Bronchial epithelial cell (primary cell): Measurements from ENCODE around the gene AGXT2. TPM values are rescaled to one million over a fixed set of nuclear protein-coding genes. Genes with fewer than 3 reads are reported as not detected.

Experiments used
- DNase-seq: peaks from one replicate; pipeline ENCODE4 v3.0.0-alpha.2; 2010; ENCODE audit warnings: low read depth
- FAIRE-seq: peaks from 2 replicates; lab custom pipeline; 2011; peaks lifted over from hg19 to GRCh38; lab: Jason Lieb, UNC
- H3K27me3 ChIP-seq: 2 replicates; pipeline ENCODE4 v1.5.1; 2011; ENCODE audit warnings: low read length; ENCODE audit not compliant: control insufficient read depth, insufficient read depth
- H3K36me3 ChIP-seq: 2 replicates; pipeline ENCODE4 v1.5.1; 2011; ENCODE audit warnings: low read length; ENCODE audit not compliant: control insufficient read depth, insufficient read depth
- H3K4me3 ChIP-seq: 2 replicates; pipeline ENCODE4 v1.5.1; 2011; ENCODE audit warnings: mild to moderate bottlenecking, low read depth, low read length, control low read depth
- CTCF ChIP-seq: IDR thresholded peaks from 2 replicates; pipeline ENCODE4 v1.5.1; 2011; ENCODE audit warnings: mild to moderate bottlenecking, moderate library complexity, low read length, control low read depth, inconsistent platforms; ENCODE audit not compliant: insufficient read depth, severe bottlenecking
- total RNA-seq: library from RNA; depleted of rRNA; stranded (reverse); fragments of >200 nt; gene quantifications from 2 replicates; pipeline ENCODE4 v1.2.1, GENCODE V29; 2014

AGXT2 gene
- total RNA-seq, 1 donor from 2014 or later, result not detected

- no peak for TF ChIP-seq CTCF
- H3K36me3 ChIP-seq, result no peaks in the 10 kb centered on the region
- no peak for DNase-seq
- H3K4me3 ChIP-seq, result no peak overlapping the region
- FAIRE-seq, result no peak
- no peaks in the 10 kb centered on the region for H3K27me3 ChIP-seq
Measured at GRCh38 chr5:35015063-35015462, 32.7 kb downstream of the AGXT2 start.

DNA sequence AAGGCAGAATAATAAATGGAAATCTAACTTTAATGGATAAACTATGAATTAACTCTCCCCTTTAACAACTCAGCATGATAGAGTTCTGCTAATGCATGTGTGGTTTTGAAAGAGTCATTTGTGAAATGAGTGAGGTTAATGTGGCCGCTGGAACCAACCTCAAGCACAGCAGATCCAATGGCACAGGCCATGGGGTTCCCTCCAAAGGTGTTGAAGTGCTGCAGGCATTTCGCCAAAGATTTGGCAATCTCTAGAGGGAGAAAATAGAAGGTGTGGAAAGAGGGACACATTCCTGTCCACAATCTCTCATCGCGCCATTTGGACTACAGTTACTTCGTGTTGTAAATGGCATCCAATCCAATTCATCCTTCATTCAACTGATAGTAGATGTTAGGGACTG lies 35.0 kb downstream of the AGXT2 start:
- H3K4me3 ChIP-seq, result no peak overlapping the region
- FAIRE-seq (no peak), DNase-seq (no peak)
- H3K36me3 ChIP-seq, result no peaks in the 10 kb centered on the region
- TF ChIP-seq CTCF, result no peak
- H3K27me3 ChIP-seq, result no peaks in the 10 kb centered on the region

- no peak for FAIRE-seq
- Histone ChIP-seq H3K27me3 (no peaks in the 10 kb centered on the region), H3K36me3 (no peaks in the 10 kb centered on the region), H3K4me3 (no peak overlapping the region)
- no peak for TF ChIP-seq CTCF
- DNase-seq, result no peak
Measured at GRCh38 chr5:35012365-35012764, 35.4 kb downstream of the AGXT2 start.

- Histone ChIP-seq H3K27me3 (no peaks in the 10 kb centered on the region), H3K4me3 (no peak overlapping the region), H3K36me3 (no peaks in the 10 kb centered on the region)
- no peak for FAIRE-seq
- TF ChIP-seq CTCF, result no peak
- no peak for DNase-seq
Measured at GRCh38 chr5:35010676-35011075, 37.1 kb downstream of the AGXT2 start.

DNA sequence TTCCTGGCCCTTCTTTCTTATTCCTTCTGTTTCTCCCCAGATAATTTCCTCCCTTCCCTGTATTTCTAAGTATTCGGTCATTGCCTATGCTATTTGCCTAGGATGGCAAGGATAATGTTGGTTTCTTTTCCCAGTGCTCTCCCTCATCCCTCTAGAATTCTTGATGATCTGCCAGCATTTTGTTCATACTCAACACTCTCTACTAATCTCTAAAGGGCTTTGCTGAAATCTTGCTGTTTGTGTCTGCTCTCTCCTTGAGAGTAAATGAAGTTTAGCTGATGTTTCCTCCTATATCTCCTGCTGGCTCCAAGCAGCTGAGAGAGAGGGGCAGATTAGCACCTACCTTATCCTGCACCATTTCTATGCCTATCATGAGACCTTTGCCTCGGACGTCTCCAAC lies 38.1 kb downstream of the AGXT2 start:
- no peaks in the 10 kb centered on the region for H3K36me3 ChIP-seq
- no peaks in the 10 kb centered on the region for H3K27me3 ChIP-seq
- TF ChIP-seq CTCF, result no peak
- FAIRE-seq (no peak), DNase-seq (no peak)
- H3K4me3 ChIP-seq, result no peak overlapping the region

GRCh38 chr5:35009019-35009418 lies 38.7 kb downstream of the AGXT2 start:
- no peaks in the 10 kb centered on the region for H3K27me3 ChIP-seq
- FAIRE-seq (no peak), DNase-seq (no peak)
- H3K36me3 ChIP-seq, result no peaks in the 10 kb centered on the region
- TF ChIP-seq CTCF, result no peak
- no peak overlapping the region for H3K4me3 ChIP-seq
